ENCODE data around the gene TMEM272.
A peak's percentile ranks its signal among the peaks of the same experiment; 100 is the strongest.

TMEM272 gene

GRCh38 chr13:51781246-51782022 lies 63.5 kb downstream of the TMEM272 start:
- peak; percentile 71 for DNase-seq (ENCODE audit: low read depth)

- DNase-seq (ENCODE audit: low read depth): no peak
Measured at GRCh38 chr13:51780099-51780498, 64.9 kb downstream of the TMEM272 start.

GRCh38 chr13:51778392-51778791 lies 66.6 kb downstream of the TMEM272 start:
- DNase-seq (ENCODE audit: low read depth): no peak

GRCh38 chr13:51777921-51778320 lies 67.1 kb downstream of the TMEM272 start:
- no peak for DNase-seq (ENCODE audit: low read depth)

- DNase-seq (ENCODE audit: low read depth): no peak
Measured at GRCh38 chr13:51776179-51776578, 68.8 kb downstream of the TMEM272 start.

GRCh38 chr13:51773515-51773914 lies 71.5 kb downstream of the TMEM272 start:
- DNase-seq (ENCODE audit: low read depth): no peak

- DNase-seq (ENCODE audit: low read depth): no peak
Measured at GRCh38 chr13:51772781-51773180, 72.2 kb downstream of the TMEM272 start.

- DNase-seq (ENCODE audit: low read depth): no peak
Measured at GRCh38 chr13:51772105-51772455, 72.9 kb downstream of the TMEM272 start.

- DNase-seq (ENCODE audit: low read depth): no peak
Measured at GRCh38 chr13:51771418-51772104, 73.4 kb downstream of the TMEM272 start.

- no peak for DNase-seq (ENCODE audit: low read depth)
Measured at GRCh38 chr13:51770681-51771417, 74.1 kb downstream of the TMEM272 start.

GRCh38 chr13:51770160-51770559 lies 74.8 kb downstream of the TMEM272 start:
- DNase-seq (ENCODE audit: low read depth): no peak

GRCh38 chr13:51769455-51770127 lies 75.4 kb downstream of the TMEM272 start:
- no peak for DNase-seq (ENCODE audit: low read depth)

- no peak for DNase-seq (ENCODE audit: low read depth)
Measured at GRCh38 chr13:51768976-51769375, 76.0 kb downstream of the TMEM272 start.

GRCh38 chr13:51768378-51768921 lies 76.5 kb downstream of the TMEM272 start:
- DNase-seq (ENCODE audit: low read depth): no peak

- DNase-seq (ENCODE audit: low read depth): no peak
Measured at GRCh38 chr13:51767100-51767499, 77.9 kb downstream of the TMEM272 start.

- DNase-seq (ENCODE audit: low read depth): no peak
Measured at GRCh38 chr13:51765142-51765515, 79.8 kb downstream of the TMEM272 start.

GRCh38 chr13:51764184-51765141 lies 80.5 kb downstream of the TMEM272 start:
- peak; percentile 86 for DNase-seq (ENCODE audit: low read depth)

- DNase-seq (ENCODE audit: low read depth): no peak
Measured at GRCh38 chr13:51763486-51763885, 81.5 kb downstream of the TMEM272 start.
